Measurements from ENCODE around the gene IER5L.
A peak's percentile ranks its signal among the peaks of the same experiment; 100 is the strongest.

DNA sequence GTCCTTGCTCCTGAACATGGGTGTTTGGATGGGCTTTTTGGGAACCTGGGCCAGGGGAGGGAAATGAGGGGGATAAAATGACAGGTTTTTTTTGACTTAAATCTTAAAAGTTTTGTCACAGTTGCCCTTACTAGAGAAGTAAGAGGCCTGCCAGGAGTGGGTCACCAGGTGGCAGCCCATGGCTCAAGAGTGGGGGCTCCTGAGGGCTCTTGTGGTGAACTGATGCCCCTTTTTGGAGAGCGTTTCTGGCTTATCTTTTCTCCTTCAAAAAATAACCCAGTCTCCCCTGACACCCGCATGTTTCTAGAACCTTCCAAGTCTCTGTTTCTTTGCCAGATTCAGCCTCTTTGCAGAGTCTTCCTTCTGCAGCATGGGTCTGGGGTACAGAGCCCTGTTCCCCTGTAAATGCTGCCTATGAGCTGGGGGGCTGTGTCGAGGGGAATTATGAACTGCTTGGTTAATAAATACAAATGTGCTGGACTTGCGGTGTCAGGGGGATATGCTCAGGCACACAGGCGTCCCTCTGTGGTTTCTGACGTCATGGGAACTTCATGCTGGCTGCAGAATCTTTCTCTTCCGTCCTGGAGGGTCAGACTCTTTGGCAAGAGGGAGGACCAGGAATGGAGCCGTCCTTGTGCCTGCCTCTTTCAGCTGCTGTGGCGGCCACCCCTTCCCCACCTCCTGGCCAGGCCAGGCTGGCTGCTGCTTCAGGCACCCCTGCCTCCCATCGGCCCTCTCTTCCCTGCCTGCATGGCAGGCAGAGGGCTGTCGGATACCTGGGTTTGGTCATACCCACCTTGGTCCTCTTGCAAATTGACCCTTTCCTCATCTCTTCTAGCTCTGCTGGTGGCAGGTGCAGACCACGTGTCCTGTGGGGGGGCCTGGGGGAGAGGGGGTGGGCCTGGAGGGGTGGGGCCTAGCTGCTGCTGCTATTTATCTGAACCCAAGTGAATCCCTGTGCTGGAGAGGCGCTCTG lies 36.7 kb downstream of the IER5L start:
- TF ChIP-seq, protein P1, sequence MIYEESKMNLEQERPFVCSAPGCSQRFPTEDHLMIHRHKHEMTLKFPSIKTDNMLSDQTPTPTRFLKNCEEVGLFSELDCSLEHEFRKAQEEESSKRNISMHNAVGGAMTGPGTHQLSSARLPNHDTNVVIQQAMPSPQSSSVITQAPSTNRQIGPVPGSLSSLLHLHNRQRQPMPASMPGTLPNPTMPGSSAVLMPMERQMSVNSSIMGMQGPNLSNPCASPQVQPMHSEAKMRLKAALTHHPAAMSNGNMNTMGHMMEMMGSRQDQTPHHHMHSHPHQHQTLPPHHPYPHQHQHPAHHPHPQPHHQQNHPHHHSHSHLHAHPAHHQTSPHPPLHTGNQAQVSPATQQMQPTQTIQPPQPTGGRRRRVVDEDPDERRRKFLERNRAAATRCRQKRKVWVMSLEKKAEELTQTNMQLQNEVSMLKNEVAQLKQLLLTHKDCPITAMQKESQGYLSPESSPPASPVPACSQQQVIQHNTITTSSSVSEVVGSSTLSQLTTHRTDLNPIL (CRISPR knock-in tag; IDR thresholded peaks at IDR 0.05; ENCODE audit: low read depth) = no peak
- TF ChIP-seq ZFP3 (CRISPR knock-in tag; IDR thresholded peaks at IDR 0.05) (0 out of 2 replicates have a peak, but pooled peaks have one; percentile 16), BACH2 (CRISPR knock-in tag; IDR thresholded peaks at IDR 0.05; ENCODE audit: borderline replicate concordance) (no peak), ZFP30 (CRISPR knock-in tag; IDR thresholded peaks at IDR 0.05) (no peak), RARB (CRISPR knock-in tag; IDR thresholded peaks at IDR 0.05) (no peak), GLIS3 (CRISPR knock-in tag; IDR thresholded peaks at IDR 0.05) (no peak), ARNTL (CRISPR knock-in tag; IDR thresholded peaks at IDR 0.05; ENCODE audit: borderline replicate concordance, low read depth) (no peak)
- TF ChIP-seq, protein P2, sequence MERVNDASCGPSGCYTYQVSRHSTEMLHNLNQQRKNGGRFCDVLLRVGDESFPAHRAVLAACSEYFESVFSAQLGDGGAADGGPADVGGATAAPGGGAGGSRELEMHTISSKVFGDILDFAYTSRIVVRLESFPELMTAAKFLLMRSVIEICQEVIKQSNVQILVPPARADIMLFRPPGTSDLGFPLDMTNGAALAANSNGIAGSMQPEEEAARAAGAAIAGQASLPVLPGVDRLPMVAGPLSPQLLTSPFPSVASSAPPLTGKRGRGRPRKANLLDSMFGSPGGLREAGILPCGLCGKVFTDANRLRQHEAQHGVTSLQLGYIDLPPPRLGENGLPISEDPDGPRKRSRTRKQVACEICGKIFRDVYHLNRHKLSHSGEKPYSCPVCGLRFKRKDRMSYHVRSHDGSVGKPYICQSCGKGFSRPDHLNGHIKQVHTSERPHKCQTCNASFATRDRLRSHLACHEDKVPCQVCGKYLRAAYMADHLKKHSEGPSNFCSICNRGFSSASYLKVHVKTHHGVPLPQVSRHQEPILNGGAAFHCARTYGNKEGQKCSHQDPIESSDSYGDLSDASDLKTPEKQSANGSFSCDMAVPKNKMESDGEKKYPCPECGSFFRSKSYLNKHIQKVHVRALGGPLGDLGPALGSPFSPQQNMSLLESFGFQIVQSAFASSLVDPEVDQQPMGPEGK (CRISPR knock-in tag; IDR thresholded peaks at IDR 0.05; ENCODE audit: borderline replicate concordance) = no peak
- TF ChIP-seq, protein P3, sequence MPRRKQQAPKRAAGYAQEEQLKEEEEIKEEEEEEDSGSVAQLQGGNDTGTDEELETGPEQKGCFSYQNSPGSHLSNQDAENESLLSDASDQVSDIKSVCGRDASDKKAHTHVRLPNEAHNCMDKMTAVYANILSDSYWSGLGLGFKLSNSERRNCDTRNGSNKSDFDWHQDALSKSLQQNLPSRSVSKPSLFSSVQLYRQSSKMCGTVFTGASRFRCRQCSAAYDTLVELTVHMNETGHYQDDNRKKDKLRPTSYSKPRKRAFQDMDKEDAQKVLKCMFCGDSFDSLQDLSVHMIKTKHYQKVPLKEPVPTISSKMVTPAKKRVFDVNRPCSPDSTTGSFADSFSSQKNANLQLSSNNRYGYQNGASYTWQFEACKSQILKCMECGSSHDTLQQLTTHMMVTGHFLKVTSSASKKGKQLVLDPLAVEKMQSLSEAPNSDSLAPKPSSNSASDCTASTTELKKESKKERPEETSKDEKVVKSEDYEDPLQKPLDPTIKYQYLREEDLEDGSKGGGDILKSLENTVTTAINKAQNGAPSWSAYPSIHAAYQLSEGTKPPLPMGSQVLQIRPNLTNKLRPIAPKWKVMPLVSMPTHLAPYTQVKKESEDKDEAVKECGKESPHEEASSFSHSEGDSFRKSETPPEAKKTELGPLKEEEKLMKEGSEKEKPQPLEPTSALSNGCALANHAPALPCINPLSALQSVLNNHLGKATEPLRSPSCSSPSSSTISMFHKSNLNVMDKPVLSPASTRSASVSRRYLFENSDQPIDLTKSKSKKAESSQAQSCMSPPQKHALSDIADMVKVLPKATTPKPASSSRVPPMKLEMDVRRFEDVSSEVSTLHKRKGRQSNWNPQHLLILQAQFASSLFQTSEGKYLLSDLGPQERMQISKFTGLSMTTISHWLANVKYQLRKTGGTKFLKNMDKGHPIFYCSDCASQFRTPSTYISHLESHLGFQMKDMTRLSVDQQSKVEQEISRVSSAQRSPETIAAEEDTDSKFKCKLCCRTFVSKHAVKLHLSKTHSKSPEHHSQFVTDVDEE (CRISPR knock-in tag; IDR thresholded peaks at IDR 0.05) = no peak
